Activated T-helper 17 cell treated with anti-CD3 and anti-CD28 coated beads, Interleukin-2, amount 50 U/mL, for 72 hours (primary cell): ENCODE data around the gene PLEKHF1. TPM values are rescaled to one million over a fixed set of nuclear protein-coding genes. Genes with fewer than 3 reads are reported as not detected.

Source experiments
- ATAC-seq: fragments of 150-1000 bp; cut with Tn5 transposase; replicated peaks from 2 replicates; pipeline ENCODE4 v1.10.0; 2021; ENCODE audit warnings: mild to moderate bottlenecking, moderate library complexity
- H3K27ac Mint-ChIP-seq: one replicate; pipeline ENCODE4 v1.8.0; 2022; ENCODE audit warnings: mixed read lengths
- H3K27me3 Mint-ChIP-seq: one replicate; pipeline ENCODE4 v1.8.0; 2022; ENCODE audit warnings: mixed read lengths
- H3K36me3 Mint-ChIP-seq: one replicate; pipeline ENCODE4 v1.8.0; 2022; ENCODE audit warnings: low read depth, mild to moderate bottlenecking, mixed read lengths
- H3K4me1 Mint-ChIP-seq: one replicate; pipeline ENCODE4 v1.8.0; 2022; ENCODE audit warnings: mixed read lengths
- H3K4me3 Mint-ChIP-seq: one replicate; pipeline ENCODE4 v1.8.0; 2022; ENCODE audit warnings: mild to moderate bottlenecking, mixed read lengths
- H3K9me3 Mint-ChIP-seq: one replicate; pipeline ENCODE4 v1.8.0; 2022; ENCODE audit warnings: mixed read lengths
- total RNA-seq, 2 donors: library from RNA; stranded (reverse); gene quantifications; one replicate each; pipeline ENCODE4 v1.2.3, GENCODE V29; 2022

The PLEKHF1 gene
- total RNA-seq, 2 donors from 2014 or later = 34.4 to 40.3 TPM

- Mint-ChIP-seq H3K4me1 (no peaks in the 10 kb centered on the region), H3K9me3 (no peaks in the 10 kb centered on the region), H3K27ac (no peak overlapping the region), H3K27me3 (peaks cover 27% of the 10 kb centered on the region), H3K4me3 (no peak overlapping the region), H3K36me3 (no peaks in the 10 kb centered on the region)
- ATAC-seq = no peak
Measured at GRCh38 chr19:29724746-29725145, 59.5 kb downstream of the PLEKHF1 start.

Other genes with a start within 250 kb of the PLEKHF1 start
- gene VSTM2B, start 139.5 kb upstream of the PLEKHF1 start, total RNA-seq = not detected
- gene POP4, start 59.2 kb upstream of the PLEKHF1 start, total RNA-seq = 100 to 1,000 TPM in 1 of 2 donors, 10 to 100 TPM in 1; 59.4 to 102 TPM
- 10 to 100 TPM; 34.5 to 39.1 TPM for gene C19orf12, start 49.8 kb downstream of the PLEKHF1 start, total RNA-seq
- 10 to 100 TPM; 20.1 to 31.5 TPM for gene CCNE1, start 146.5 kb downstream of the PLEKHF1 start, total RNA-seq